IMR-90 (cell line): ENCODE results near the gene SLC18A3.

Source experiments
- BHLHE40 ChIP-seq: fragments of 150-350 bp; IDR thresholded peaks from 2 replicates; pipeline ENCODE4 v1.6.1; 2016; ENCODE audit warnings: mild to moderate bottlenecking, low read depth, low read length
- CEBPB ChIP-seq: IDR thresholded peaks from 2 replicates; pipeline ENCODE4 v1.6.1; 2012; ENCODE audit warnings: low read depth, low read length, improper control_type of control experiment
- CHD1 ChIP-seq: IDR thresholded peaks from 2 replicates; pipeline ENCODE4 v1.6.1; 2012; ENCODE audit warnings: low read depth, low read length, improper control_type of control experiment
- FOS ChIP-seq: fragments of 150-350 bp; IDR thresholded peaks from 2 replicates; pipeline ENCODE4 v1.6.1; 2016; ENCODE audit warnings: low read depth, low read length
- MAFK ChIP-seq: IDR thresholded peaks from 2 replicates; pipeline ENCODE4 v1.6.1; 2012; ENCODE audit warnings: low read depth, low read length, improper control_type of control experiment
- MXI1 ChIP-seq: IDR thresholded peaks from 2 replicates; pipeline ENCODE4 v1.6.1; 2012; ENCODE audit warnings: low read depth, mild to moderate bottlenecking, low read length, moderate library complexity, borderline replicate concordance
- NFE2L2 ChIP-seq: fragments of 150-350 bp; IDR thresholded peaks from 2 replicates; pipeline ENCODE4 v1.6.1; 2016; ENCODE audit warnings: low read depth, mild to moderate bottlenecking, low read length
- POLR2A ChIP-seq: IDR thresholded peaks from 2 replicates; pipeline ENCODE4 v1.6.1; 2012; ENCODE audit warnings: mild to moderate bottlenecking, low read depth, low read length
- RAD21 ChIP-seq: IDR thresholded peaks from 2 replicates; pipeline ENCODE4 v1.6.1; 2012; ENCODE audit warnings: low read length, improper control_type of control experiment
- RCOR1 ChIP-seq: IDR thresholded peaks from 2 replicates; pipeline ENCODE4 v1.6.1; 2012; ENCODE audit warnings: mild to moderate bottlenecking, low read length, improper control_type of control experiment; ENCODE audit not compliant: insufficient replicate concordance
- TF ChIP-seq, protein P1 (sequence below): conservative IDR thresholded peaks from 2 replicates; pipeline ENCODE4 v1.5.1; 2012; ENCODE audit warnings: mild to moderate bottlenecking, low read depth, low read length, improper control_type of control experiment
- TF ChIP-seq, protein P2 (sequence below): fragments of 150-350 bp; IDR thresholded peaks from 2 replicates; pipeline ENCODE4 v1.6.1; 2017; ENCODE audit warnings: mild to moderate bottlenecking, antibody characterized with exemption, low read length, low read depth
- TF ChIP-seq, protein P3 (sequence below): fragments of 150-350 bp; IDR thresholded peaks from 2 replicates; pipeline ENCODE4 v1.6.1; 2016; ENCODE audit warnings: low read depth, mild to moderate bottlenecking, low read length, moderate library complexity, borderline replicate concordance

DNA sequence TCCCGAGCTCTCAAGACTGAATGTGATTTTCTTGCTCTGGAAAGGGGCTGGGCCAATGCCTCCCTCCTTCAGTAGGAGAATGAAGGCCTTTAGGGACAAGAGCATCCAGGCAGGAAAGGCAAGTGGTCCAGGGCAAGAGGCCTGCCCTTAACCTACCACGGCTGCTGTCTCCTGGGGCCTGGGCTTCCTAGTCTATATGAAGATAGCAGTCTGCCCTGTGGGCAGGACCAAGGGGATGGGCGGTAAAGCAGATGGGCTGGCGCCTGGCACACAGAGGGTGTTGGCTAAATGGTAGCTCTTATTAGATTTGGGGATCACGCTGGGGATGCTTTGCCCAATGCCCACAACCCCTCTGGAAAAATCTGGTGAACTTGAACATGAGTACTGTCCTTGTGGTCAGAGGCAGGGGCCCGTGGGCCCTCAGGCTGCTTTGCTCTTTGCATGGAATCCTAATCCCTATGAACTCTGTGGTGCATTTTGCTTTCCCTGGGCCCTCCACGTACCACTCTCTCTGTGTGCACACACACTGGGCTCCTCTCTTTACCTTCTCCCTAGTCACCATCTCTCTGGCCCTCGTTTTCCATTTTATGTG lies 24.1 kb downstream of the SLC18A3 start:
- TF ChIP-seq MAFK, result no peak
- no peak for TF ChIP-seq RCOR1
- TF ChIP-seq, protein P1, sequence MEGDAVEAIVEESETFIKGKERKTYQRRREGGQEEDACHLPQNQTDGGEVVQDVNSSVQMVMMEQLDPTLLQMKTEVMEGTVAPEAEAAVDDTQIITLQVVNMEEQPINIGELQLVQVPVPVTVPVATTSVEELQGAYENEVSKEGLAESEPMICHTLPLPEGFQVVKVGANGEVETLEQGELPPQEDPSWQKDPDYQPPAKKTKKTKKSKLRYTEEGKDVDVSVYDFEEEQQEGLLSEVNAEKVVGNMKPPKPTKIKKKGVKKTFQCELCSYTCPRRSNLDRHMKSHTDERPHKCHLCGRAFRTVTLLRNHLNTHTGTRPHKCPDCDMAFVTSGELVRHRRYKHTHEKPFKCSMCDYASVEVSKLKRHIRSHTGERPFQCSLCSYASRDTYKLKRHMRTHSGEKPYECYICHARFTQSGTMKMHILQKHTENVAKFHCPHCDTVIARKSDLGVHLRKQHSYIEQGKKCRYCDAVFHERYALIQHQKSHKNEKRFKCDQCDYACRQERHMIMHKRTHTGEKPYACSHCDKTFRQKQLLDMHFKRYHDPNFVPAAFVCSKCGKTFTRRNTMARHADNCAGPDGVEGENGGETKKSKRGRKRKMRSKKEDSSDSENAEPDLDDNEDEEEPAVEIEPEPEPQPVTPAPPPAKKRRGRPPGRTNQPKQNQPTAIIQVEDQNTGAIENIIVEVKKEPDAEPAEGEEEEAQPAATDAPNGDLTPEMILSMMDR, result no peak
- TF ChIP-seq, protein P2, sequence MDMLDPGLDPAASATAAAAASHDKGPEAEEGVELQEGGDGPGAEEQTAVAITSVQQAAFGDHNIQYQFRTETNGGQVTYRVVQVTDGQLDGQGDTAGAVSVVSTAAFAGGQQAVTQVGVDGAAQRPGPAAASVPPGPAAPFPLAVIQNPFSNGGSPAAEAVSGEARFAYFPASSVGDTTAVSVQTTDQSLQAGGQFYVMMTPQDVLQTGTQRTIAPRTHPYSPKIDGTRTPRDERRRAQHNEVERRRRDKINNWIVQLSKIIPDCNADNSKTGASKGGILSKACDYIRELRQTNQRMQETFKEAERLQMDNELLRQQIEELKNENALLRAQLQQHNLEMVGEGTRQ, result no peak
- TF ChIP-seq RAD21, result no peak
- no peak for TF ChIP-seq NFE2L2
- TF ChIP-seq BHLHE40, result no peak
- no peak for TF ChIP-seq POLR2A
- TF ChIP-seq CHD1, result no peak
- TF ChIP-seq, protein P3, sequence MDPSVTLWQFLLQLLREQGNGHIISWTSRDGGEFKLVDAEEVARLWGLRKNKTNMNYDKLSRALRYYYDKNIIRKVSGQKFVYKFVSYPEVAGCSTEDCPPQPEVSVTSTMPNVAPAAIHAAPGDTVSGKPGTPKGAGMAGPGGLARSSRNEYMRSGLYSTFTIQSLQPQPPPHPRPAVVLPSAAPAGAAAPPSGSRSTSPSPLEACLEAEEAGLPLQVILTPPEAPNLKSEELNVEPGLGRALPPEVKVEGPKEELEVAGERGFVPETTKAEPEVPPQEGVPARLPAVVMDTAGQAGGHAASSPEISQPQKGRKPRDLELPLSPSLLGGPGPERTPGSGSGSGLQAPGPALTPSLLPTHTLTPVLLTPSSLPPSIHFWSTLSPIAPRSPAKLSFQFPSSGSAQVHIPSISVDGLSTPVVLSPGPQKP, result no peak
- no peak for TF ChIP-seq CEBPB
- no peak for TF ChIP-seq FOS
- TF ChIP-seq MXI1, result no peak
